Large intestine (tissue), 3 donors: ENCODE results near the gene PRKAG2. TPM values are rescaled to one million over a fixed set of nuclear protein-coding genes. Genes with fewer than 3 reads are reported as not detected.

ENCODE experiments used
- DNase-seq, 2 donors: peaks; one replicate each; pipeline versions ENCODE4 v3.0.0 to v3.0.0-alpha.2; 2013
- H3K27ac ChIP-seq: one replicate; pipeline ENCODE4 v1.5.1; 2013; ENCODE audit warnings: low read length
- H3K27me3 ChIP-seq: 2 replicates; pipeline ENCODE4 v1.6.1; 2013; ENCODE audit warnings: low read length; ENCODE audit not compliant: control insufficient read depth, insufficient read depth
- H3K36me3 ChIP-seq: 2 replicates; pipeline ENCODE4 v1.6.1; 2013; ENCODE audit warnings: low read length; ENCODE audit not compliant: control insufficient read depth, insufficient read depth
- H3K4me1 ChIP-seq: one replicate; pipeline ENCODE4 v1.6.1; 2013; ENCODE audit warnings: low read length; ENCODE audit not compliant: control insufficient read depth, insufficient read depth
- H3K4me3 ChIP-seq: one replicate; pipeline ENCODE4 v1.5.1; 2013; ENCODE audit warnings: low read length
- H3K9me3 ChIP-seq: one replicate; pipeline ENCODE4 v1.6.1; 2013; ENCODE audit warnings: mild to moderate bottlenecking, low read depth, low read length, moderate library complexity; ENCODE audit not compliant: control insufficient read depth
- WGBS: methylation state at CpG from one replicate; pipeline ENCODE4 v1.1.5; 2013; ENCODE audit warnings: low lambda C conversion rate; ENCODE audit not compliant: insufficient coverage; 5-methylcytosine and 5-hydroxymethylcytosine counted together
- polyA plus RNA-seq: library from polyadenylated mRNA; unstranded; fragments of 120-200 nt; gene quantifications from one replicate; pipeline ENCODE4 v1.2.1, GENCODE V29; 2013

Gene PRKAG2
- polyA plus RNA-seq, 1 donor: 50.9 TPM

DNA sequence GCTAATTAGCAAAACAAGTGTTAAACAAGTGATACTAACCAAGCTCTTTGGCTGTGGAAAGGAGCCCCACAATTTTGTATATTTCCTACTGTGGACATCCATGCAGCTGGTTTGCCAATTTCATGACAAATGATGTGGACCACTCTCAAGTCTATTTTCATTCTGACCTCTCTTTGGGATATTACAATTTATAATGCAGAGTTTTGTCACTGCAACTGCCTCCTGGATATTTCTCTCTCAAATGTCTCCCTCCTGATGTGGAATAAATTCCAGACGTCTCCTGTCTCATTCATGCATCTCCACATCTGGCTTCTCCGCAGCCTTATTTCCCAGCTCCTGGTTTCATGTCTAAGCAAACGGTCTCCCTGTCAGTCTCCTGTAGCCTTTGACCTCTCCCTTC is 276.6 kb downstream of the PRKAG2 start:
- Histone ChIP-seq H3K36me3 (peaks cover 22% of the 10 kb centered on the region), H3K4me3 (no peak overlapping the region), H3K4me1 (no peaks in the 10 kb centered on the region), H3K27me3 (no peaks in the 10 kb centered on the region), H3K27ac (no peak overlapping the region), H3K9me3 (no peaks in the 10 kb centered on the region)
- no peak for DNase-seq
- WGBS: 83% methylated on average over 2 of the region's 3 CpGs

DNA sequence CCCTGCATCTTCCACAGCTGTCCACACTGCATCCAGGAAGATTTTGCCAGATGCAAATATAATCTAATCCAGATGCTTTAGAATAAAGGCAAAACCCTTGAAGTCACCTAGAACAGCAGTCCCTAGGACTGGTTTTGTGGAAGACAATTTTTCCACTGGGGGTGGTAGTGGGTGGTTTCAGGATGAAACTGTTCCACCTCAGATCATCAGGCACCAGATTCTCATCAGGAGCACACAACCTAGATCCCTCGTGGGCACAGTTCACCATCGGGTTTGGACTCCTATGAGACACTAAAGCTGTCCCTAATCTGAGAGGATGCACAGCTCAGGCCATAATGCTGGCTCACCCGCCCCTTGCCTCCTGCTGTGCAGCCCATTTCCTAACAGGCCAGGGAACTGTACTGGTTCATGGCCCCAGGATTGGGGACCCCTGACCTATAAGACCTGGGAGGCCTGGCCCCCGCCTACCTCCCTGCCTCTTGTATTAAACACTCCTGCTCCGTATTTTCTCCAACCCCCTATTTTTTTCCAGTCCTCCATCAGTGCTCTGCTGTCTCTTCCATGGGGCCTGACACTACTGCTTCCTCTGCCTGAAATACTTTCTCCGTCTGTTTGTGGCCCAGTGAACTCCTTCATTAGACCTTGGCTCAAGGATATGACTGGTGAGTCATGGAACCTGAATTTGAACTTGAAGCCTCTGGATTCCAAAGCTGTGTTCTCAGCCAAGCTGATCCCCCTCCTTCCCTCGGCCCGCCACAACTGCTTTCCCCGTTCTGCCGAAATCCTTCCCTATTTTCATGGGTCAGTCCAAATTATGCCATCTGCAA is 277.3 kb downstream of the PRKAG2 start:
- Histone ChIP-seq H3K27me3 (no peaks in the 10 kb centered on the region), H3K4me1 (no peaks in the 10 kb centered on the region), H3K27ac (no peak overlapping the region), H3K9me3 (no peaks in the 10 kb centered on the region), H3K4me3 (no peak overlapping the region), H3K36me3 (peaks cover 21% of the 10 kb centered on the region)
- DNase-seq: peak; percentile 6 to 29
- WGBS: 89% methylated on average over 5 of the region's 10 CpGs

DNA sequence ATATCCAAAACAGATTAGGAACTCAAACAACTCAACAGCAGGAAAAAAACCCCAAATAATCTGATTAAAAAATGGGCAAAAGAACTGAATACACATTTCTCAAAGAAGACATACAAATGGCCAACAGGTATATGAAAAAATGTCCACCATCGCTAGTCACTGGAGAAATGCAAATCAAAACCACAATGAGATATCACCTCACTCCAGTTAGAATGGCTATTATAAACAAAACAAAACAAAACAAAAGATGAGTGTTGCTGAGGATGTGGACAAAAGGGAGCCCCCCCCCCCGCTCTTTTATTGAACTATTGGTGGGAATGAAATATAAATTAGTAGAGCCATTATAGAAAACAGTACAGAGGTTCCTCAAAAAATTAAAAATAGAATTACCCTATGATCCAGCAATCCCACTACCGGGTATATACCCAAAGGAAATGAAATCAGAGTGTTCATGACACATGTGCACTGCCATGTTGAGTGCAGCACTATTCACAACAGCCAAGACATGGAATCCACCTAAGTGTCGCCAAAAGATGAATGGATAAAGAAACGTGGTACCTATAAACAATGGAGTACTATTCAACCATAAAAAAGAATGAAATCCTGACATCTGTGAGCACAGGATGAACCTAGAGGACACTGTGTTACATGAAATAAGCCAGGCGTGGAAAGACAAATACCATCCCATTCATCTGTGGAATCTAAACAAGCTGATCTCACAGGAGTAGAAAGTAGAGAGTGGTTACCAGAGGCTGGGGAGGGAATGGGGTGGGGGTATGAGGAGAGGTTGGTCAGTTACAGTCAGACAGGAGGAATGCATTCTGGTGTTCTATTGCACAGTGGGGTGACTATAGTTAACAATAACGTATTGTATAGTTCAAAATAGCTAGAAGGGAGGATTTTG is 279.1 kb downstream of the PRKAG2 start:
- Histone ChIP-seq H3K27me3 (no peaks in the 10 kb centered on the region), H3K4me1 (no peaks in the 10 kb centered on the region), H3K9me3 (no peaks in the 10 kb centered on the region), H3K36me3 (peaks cover 16% of the 10 kb centered on the region), H3K27ac (no peak overlapping the region), H3K4me3 (no peak overlapping the region)
- 83% methylated on average over 2 of the region's 7 CpGs for WGBS
- DNase-seq: no peak

DNA sequence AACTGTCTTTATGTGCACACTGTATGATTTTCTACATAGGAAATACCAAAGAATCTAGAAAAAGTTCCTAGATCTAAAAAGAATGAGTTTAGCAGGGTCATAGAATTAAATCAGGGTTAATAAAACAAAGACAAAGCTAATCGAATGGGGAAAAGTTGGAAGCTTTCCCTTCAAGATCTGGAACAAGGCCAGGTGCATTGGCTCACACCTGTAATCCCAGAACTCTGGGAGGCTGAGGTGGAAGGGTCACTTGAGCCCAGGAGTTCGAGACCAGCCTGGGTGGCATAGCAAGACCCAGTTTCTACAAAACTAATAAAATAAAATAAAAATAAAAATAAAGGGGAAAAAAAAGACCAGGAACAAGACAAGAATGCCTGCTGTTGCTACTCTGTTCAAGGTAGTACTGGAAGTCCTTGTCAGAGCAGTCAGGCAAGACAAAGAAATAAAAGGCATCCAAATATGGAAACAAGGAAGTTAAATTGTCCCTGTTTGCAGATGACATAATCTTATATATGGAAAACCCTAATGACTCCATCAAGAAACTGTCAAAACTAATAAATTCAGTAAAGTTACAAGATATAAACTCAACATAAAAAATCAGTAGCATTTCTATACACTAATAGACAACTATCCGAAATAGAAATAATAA is 281.1 kb downstream of the PRKAG2 start:
- no peak overlapping the region for H3K27ac ChIP-seq
- H3K4me3 ChIP-seq: no peak overlapping the region
- H3K36me3 ChIP-seq: peaks cover 20% of the 10 kb centered on the region
- no peaks in the 10 kb centered on the region for H3K9me3 ChIP-seq
- no peaks in the 10 kb centered on the region for H3K4me1 ChIP-seq
- no peak for DNase-seq
- WGBS: 100% methylated on average over 1 of the region's 3 CpGs
- H3K27me3 ChIP-seq: no peaks in the 10 kb centered on the region

DNA sequence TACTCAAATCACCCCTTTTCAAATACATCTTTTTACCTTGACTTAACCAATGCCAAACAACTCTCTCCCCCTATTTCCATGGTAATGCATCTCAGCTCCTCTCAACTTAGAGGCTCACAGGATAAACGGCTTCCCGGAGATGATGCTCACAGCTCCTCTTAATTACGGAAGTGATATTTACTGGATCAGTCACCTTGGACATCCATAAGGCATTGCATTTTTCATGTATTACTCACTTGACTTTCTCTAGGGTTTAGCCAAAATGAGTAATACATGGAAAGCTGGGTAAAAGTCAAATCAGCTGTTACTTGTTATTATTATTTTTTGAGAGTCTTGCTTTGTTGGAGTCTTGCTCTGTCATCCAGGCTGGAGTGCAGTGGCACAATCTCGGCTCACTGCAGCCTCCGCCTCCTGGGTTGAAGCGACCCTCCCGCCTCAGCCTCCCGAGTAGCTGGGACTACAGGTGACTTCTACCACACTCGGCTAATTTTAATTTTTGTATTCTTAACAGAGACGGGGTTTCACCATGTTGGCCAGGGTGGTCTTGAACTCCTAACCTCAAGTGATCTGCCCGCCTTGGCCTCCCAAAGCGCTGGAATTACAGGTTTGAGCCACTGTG is 283.9 kb downstream of the PRKAG2 start:
- peaks cover 25% of the 10 kb centered on the region for H3K36me3 ChIP-seq
- H3K27ac ChIP-seq: no peak overlapping the region
- H3K9me3 ChIP-seq: no peaks in the 10 kb centered on the region
- H3K4me3 ChIP-seq: no peak overlapping the region
- DNase-seq: no peak
- no peaks in the 10 kb centered on the region for H3K4me1 ChIP-seq
- WGBS: 100% methylated on average over 3 of the region's 12 CpGs
- H3K27me3 ChIP-seq: no peaks in the 10 kb centered on the region

DNA sequence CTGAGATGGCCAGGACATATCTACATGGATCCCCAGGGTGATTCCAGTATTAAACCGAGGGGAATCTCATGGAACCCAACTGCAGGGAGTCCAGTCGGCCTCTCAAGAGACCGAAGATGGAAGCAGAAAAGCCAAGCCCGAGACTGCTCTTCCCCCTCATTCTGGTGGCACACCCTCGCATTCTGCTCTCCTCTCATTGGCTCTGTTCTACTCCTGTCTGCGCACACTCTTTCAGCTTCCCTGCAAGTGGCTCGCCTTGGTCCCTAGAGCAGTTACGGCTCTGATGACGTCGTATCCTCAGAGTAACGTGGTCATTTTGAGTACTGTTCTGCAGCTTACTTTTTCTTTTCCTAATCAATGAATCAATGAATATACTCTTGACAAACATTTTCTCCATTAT is 284.6 kb downstream of the PRKAG2 start:
- Histone ChIP-seq H3K27me3 (no peaks in the 10 kb centered on the region), H3K4me3 (no peak overlapping the region), H3K9me3 (no peaks in the 10 kb centered on the region), H3K36me3 (peaks cover 26% of the 10 kb centered on the region), H3K27ac (no peak overlapping the region), H3K4me1 (no peaks in the 10 kb centered on the region)
- DNase-seq: no peak
- WGBS: 100% methylated on average over 1 of the region's 11 CpGs

DNA sequence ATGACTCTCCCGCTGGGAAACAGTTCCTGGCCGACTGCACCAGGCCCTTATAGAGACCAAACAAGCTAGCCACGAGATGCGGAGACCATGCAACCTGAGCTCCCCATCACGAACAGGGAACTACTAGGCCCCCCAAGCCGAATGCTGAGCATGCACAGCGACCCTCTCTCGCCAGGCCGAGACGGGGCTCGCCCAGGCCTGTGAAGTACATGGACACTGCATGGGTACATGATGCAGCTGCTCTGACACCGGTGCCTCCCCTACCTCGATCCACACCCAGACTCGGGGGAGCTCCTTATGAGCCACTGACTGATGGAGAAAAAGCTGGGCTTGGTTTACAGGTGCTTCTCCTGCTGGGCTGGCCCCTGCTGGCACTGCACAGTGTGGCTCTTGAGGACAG is 285.0 kb downstream of the PRKAG2 start:
- no CpG with 5 or more reads among the region's 14 CpGs for WGBS
- no peaks in the 10 kb centered on the region for H3K4me1 ChIP-seq
- no peak overlapping the region for H3K4me3 ChIP-seq
- peaks cover 27% of the 10 kb centered on the region for H3K36me3 ChIP-seq
- no peaks in the 10 kb centered on the region for H3K27me3 ChIP-seq
- no peak overlapping the region for H3K27ac ChIP-seq
- DNase-seq: no peak
- H3K9me3 ChIP-seq: no peaks in the 10 kb centered on the region

DNA sequence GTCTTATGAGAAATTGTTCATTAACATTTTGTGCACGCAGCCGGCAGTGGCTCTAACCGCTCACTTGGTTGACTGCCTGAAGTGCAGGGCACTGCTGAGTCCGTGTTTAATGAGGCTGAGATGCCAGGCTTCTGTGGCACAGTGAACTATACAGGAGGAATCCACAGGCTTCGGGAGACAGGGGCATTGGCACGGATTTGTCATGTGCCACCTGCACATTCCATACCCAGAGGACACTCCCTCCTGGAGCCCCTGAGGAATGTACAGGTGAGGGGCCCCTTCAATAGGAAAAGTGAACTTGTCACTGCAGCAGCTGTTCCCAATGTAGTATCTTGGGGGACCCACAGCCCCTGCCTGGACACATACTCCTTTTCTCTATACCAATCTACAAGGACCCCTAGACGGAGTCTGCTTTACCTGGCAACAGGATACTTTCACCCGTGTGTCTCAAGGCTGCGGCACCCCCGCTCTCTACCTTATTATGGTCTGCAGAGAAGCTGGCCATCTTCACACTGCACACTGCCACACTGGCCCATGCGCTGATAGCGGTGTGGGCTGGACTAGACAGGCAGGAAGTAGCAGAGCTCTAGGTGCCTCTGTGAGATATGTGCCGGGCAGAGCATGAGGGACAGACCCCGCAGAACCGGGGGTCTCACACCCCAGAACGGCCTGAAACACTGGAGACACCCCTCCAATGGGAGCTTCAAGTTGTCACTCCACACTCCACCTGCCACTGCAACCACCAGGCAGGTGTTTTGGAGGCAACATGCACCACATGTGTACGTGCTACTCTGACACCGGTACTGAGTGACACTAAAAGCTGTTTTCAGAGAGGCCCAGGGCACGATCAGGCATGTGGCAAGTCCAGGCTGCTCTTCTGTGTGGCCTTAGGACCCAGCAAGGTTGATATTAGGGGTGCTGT is 285.8 kb downstream of the PRKAG2 start:
- Histone ChIP-seq H3K4me1 (no peaks in the 10 kb centered on the region), H3K27ac (no peak overlapping the region), H3K4me3 (no peak overlapping the region), H3K27me3 (no peaks in the 10 kb centered on the region), H3K36me3 (peaks cover 30% of the 10 kb centered on the region), H3K9me3 (no peaks in the 10 kb centered on the region)
- WGBS: no CpG with 5 or more reads among the region's 19 CpGs
- DNase-seq: no peak

DNA sequence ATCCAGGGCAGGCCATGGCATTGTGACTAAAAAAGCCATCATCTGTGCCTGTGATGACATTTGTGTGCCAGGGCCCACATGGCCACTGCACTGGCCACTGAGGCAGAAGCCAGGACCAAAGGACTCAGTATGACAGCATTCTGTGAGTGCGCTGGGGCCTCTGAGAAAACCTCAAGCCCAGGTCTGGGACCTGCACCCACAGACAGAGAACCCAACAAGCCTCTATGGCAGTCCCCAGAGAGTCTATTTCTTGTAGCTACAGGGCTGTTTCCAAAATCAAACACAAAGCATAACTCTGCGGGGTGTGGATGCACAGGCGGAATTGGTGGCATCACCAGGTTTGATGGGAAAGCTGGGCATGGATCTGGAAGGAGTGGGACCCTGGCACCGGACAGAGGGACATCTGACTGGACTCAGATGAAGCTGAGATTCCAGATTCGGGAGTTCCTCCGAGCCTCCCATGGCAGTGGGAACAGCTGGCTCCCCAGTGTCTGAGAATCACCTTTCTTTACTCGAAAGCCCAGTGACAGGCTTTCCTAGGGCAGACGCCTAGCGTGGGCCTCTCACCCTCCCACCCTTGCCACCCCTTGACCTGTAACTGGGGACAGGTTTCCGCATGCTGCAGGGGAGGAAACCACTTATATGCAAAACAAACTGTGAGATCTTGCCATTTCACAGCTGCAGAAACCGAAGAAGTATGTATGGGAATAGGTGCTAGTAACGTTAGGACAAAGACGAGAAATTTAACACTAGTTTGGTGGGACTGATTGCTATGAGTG is 286.7 kb downstream of the PRKAG2 start:
- WGBS: no CpG with 5 or more reads among the region's 13 CpGs
- Histone ChIP-seq H3K36me3 (peaks cover 37% of the 10 kb centered on the region), H3K27ac (no peak overlapping the region)

More for the DNA sequence above, 286.7 kb downstream of the PRKAG2 start:
- H3K27me3 ChIP-seq: no peaks in the 10 kb centered on the region
- H3K4me1 ChIP-seq: no peaks in the 10 kb centered on the region
- no peak overlapping the region for H3K4me3 ChIP-seq
- no peaks in the 10 kb centered on the region for H3K9me3 ChIP-seq
- no peak for DNase-seq
